Adrenal gland (tissue), 5 donors: ENCODE measurements around the gene NIPAL3.

Experiments used
- CTCF ChIP-seq, 6 experiments: fragments of 450-650 bp in 4 of 6; fragments of 200-600 bp in 2 of 6; sonication (generic) in 1 of 6; IDR thresholded peaks; 1 replicate in 5 of 6; 2 replicates in 1 of 6; pipeline versions ENCODE4 v1.5.1 to v1.8.0; 2016 to 2021; ENCODE audit warnings: antibody characterized with exemption in 6 of 6, mild to moderate bottlenecking in 2 of 6, moderate library complexity in 1 of 6
- POLR2A ChIP-seq, 2 donors: fragments of 450-650 bp; IDR thresholded peaks; one replicate each; pipeline ENCODE4 v1.6.1; 2017; ENCODE audit warnings: antibody characterized with exemption in 2 of 2, mild to moderate bottlenecking in 2 of 2, moderate library complexity in 1 of 2
- donor health status: DM: no; HTN: no; CAD: no.

- TF ChIP-seq CTCF (IDR thresholded peaks at IDR 0.05) (no peak), POLR2A (IDR thresholded peaks at IDR 0.05) (no peak)
Measured at GRCh38 chr1:24465099-24465498, 49.5 kb downstream of the NIPAL3 start.
